Measurements from ENCODE around the gene TSHZ2. TPM values are rescaled to one million over a fixed set of nuclear protein-coding genes. Genes with fewer than 3 reads are reported as not detected.

Gene TSHZ2
- total RNA-seq, 1 experiment from 2014 or later = 0.07 TPM

DNA sequence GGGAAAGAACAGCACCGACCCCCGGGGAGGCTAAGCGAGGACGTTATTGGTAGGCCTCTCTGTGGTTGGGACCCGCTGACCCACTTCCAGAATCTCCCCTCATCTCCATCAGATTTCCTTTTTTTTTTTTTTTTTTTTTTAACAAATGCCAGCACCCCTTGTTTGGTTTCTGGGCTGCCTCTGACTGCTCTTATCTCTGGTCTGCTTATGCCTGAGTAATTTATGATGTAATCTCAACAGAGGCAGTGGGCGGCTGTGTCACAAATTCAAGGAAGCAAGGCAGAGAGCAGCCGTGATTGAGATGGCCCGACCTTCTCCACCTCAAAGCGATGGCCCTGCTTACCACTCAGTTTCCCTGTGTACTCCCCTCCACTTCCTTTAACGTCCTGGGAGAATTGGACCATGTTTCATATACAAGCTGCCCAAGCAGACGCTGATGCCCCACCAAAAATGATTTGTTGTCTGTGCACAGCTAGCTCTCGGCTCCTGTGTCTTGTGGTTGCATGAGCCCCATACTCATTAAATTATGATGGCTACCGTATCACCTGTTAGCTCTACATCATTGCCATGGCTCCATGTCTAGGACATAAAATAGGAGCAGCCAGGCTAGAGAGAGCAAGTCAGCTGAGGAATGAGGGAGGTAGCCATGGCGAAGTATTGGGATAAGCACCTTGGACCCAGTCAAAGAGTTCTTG is 523.4 kb downstream of the TSHZ2 start:
- H3K4me2 ChIP-seq (ENCODE audit: low read length) = no peak overlapping the region
- no peaks in the 10 kb centered on the region for H3K4me1 ChIP-seq (ENCODE audit: control insufficient read depth in 1 of 2, insufficient read depth in 2 of 2, low read length in 2 of 2)
- no peak for DNase-seq (ENCODE audit: low read depth, low spot score)
- BruUV-seq (replicated peaks) = no TSS peak
- no peak overlapping the region for H3K27ac ChIP-seq (ENCODE audit: low read depth, low read length)
- TF ChIP-seq JUND (IDR thresholded peaks at IDR 0.05) = no peak
- TF ChIP-seq TCF7L2 (IDR thresholded peaks at IDR 0.05; ENCODE audit: borderline replicate concordance, extremely low read depth, insufficient read depth, insufficient read length) = no peak
- TF ChIP-seq, protein P1, sequence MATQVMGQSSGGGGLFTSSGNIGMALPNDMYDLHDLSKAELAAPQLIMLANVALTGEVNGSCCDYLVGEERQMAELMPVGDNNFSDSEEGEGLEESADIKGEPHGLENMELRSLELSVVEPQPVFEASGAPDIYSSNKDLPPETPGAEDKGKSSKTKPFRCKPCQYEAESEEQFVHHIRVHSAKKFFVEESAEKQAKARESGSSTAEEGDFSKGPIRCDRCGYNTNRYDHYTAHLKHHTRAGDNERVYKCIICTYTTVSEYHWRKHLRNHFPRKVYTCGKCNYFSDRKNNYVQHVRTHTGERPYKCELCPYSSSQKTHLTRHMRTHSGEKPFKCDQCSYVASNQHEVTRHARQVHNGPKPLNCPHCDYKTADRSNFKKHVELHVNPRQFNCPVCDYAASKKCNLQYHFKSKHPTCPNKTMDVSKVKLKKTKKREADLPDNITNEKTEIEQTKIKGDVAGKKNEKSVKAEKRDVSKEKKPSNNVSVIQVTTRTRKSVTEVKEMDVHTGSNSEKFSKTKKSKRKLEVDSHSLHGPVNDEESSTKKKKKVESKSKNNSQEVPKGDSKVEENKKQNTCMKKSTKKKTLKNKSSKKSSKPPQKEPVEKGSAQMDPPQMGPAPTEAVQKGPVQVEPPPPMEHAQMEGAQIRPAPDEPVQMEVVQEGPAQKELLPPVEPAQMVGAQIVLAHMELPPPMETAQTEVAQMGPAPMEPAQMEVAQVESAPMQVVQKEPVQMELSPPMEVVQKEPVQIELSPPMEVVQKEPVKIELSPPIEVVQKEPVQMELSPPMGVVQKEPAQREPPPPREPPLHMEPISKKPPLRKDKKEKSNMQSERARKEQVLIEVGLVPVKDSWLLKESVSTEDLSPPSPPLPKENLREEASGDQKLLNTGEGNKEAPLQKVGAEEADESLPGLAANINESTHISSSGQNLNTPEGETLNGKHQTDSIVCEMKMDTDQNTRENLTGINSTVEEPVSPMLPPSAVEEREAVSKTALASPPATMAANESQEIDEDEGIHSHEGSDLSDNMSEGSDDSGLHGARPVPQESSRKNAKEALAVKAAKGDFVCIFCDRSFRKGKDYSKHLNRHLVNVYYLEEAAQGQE (IDR thresholded peaks at IDR 0.05; ENCODE audit: low read depth) = no peak
- TF ChIP-seq SIN3A (IDR thresholded peaks at IDR 0.05; ENCODE audit: low read depth) = no peak
- no peak for TF ChIP-seq POLR2A (IDR thresholded peaks at IDR 0.05; ENCODE audit: borderline replicate concordance, extremely low read depth, insufficient read depth, insufficient read length)
- no peak for TF ChIP-seq ELF1 (IDR thresholded peaks at IDR 0.05; ENCODE audit: borderline replicate concordance, low read depth)
- TF ChIP-seq, protein P2, sequence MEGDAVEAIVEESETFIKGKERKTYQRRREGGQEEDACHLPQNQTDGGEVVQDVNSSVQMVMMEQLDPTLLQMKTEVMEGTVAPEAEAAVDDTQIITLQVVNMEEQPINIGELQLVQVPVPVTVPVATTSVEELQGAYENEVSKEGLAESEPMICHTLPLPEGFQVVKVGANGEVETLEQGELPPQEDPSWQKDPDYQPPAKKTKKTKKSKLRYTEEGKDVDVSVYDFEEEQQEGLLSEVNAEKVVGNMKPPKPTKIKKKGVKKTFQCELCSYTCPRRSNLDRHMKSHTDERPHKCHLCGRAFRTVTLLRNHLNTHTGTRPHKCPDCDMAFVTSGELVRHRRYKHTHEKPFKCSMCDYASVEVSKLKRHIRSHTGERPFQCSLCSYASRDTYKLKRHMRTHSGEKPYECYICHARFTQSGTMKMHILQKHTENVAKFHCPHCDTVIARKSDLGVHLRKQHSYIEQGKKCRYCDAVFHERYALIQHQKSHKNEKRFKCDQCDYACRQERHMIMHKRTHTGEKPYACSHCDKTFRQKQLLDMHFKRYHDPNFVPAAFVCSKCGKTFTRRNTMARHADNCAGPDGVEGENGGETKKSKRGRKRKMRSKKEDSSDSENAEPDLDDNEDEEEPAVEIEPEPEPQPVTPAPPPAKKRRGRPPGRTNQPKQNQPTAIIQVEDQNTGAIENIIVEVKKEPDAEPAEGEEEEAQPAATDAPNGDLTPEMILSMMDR (IDR thresholded peaks at IDR 0.05 in 2 of 3, conservative IDR thresholded peaks at IDR 0.05 in 1 of 3; ENCODE audit: borderline replicate concordance in 1 of 3, insufficient read depth in 1 of 3, low read depth in 2 of 3, low read length in 2 of 3) = no peak
- no peak for TF ChIP-seq YY1 (IDR thresholded peaks at IDR 0.05; ENCODE audit: extremely low read depth, insufficient replicate concordance, low read depth, low read length)
- TF ChIP-seq, protein P3, sequence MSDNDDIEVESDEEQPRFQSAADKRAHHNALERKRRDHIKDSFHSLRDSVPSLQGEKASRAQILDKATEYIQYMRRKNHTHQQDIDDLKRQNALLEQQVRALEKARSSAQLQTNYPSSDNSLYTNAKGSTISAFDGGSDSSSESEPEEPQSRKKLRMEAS (IDR thresholded peaks at IDR 0.05) = no peak
- TF ChIP-seq POLR2AphosphoS5 (IDR thresholded peaks at IDR 0.05; ENCODE audit: low read depth, low read length) = no peak
- TF ChIP-seq CEBPB (IDR thresholded peaks at IDR 0.05; ENCODE audit: low read depth) = no peak
- no peak for TF ChIP-seq ZNF274 (IDR thresholded peaks at IDR 0.05; ENCODE audit: low read depth, low read length)
- TF ChIP-seq CBX3 (IDR thresholded peaks at IDR 0.05; ENCODE audit: low read depth) = no peak
- no peak for TF ChIP-seq EGR1 (IDR thresholded peaks at IDR 0.05; ENCODE audit: low read depth)
- TF ChIP-seq, protein P4, sequence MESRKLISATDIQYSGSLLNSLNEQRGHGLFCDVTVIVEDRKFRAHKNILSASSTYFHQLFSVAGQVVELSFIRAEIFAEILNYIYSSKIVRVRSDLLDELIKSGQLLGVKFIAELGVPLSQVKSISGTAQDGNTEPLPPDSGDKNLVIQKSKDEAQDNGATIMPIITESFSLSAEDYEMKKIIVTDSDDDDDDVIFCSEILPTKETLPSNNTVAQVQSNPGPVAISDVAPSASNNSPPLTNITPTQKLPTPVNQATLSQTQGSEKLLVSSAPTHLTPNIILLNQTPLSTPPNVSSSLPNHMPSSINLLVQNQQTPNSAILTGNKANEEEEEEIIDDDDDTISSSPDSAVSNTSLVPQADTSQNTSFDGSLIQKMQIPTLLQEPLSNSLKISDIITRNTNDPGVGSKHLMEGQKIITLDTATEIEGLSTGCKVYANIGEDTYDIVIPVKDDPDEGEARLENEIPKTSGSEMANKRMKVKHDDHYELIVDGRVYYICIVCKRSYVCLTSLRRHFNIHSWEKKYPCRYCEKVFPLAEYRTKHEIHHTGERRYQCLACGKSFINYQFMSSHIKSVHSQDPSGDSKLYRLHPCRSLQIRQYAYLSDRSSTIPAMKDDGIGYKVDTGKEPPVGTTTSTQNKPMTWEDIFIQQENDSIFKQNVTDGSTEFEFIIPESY (IDR thresholded peaks at IDR 0.05; ENCODE audit: extremely low read depth, insufficient replicate concordance, low read length) = no peak
- no peak for TF ChIP-seq RAD21 (IDR thresholded peaks at IDR 0.05; ENCODE audit: low read depth)
- no peak for TF ChIP-seq EZH2phosphoT487 (IDR thresholded peaks at IDR 0.05; ENCODE audit: borderline replicate concordance)
- TF ChIP-seq SRF (IDR thresholded peaks at IDR 0.05; ENCODE audit: low read depth) = no peak
- TF ChIP-seq SP1 (IDR thresholded peaks at IDR 0.05; ENCODE audit: low read depth) = no peak
- no peaks in the 10 kb centered on the region for H3K9me2 ChIP-seq (ENCODE audit: insufficient read depth)
- no peaks in the 10 kb centered on the region for H3K9me3 ChIP-seq (ENCODE audit: control insufficient read depth in 1 of 2, insufficient read depth in 1 of 2, low read depth in 1 of 2, low read length in 2 of 2)
- H3K27me3 ChIP-seq (ENCODE audit: insufficient read depth, low read length) = no peaks in the 10 kb centered on the region
- no peak overlapping the region for H3K4me3 ChIP-seq (replicated peaks in 1 of 2; ENCODE audit: low read depth in 1 of 2, low read length in 2 of 2)
- no peaks in the 10 kb centered on the region for H4K20me1 ChIP-seq (ENCODE audit: insufficient read depth)
- no peaks in the 10 kb centered on the region for H3K36me3 ChIP-seq (ENCODE audit: control insufficient read depth in 1 of 2, insufficient read depth in 2 of 2, low read length in 2 of 2)
- intact Hi-C loops (cut with micrococcal nuclease) = no loop called here
- H3K79me2 ChIP-seq (ENCODE audit: insufficient read depth, low read length) = no peaks in the 10 kb centered on the region
- ChIA-PET POLR2A (no interaction called here), RAD21 (ENCODE audit: low non-redundant PET in 1 of 2, low total read pairs in 2 of 2, uncharacterized antibody in 2 of 2, unreplicated experiment in 2 of 2) (no interaction called here), CTCF (no interaction called here)
- no peak overlapping the region for H3K9ac ChIP-seq (ENCODE audit: low read length)
- H2AFZ ChIP-seq (ENCODE audit: low read depth, low read length, poor library complexity, severe bottlenecking) = no peak overlapping the region
- ATAC-seq = no peak

Measured in HCT116 (cell line).